NCI-H146 (cell line): ENCODE data around the gene ZBTB18.
A peak's percentile ranks its signal among the peaks of the same experiment; 100 is the strongest.
"Not testable (repeated sequence)": the region's sequence is repeated elsewhere in the genome, so short reads cannot be mapped to it uniquely, and the experiment has no call there.

Experiments
- DNase-seq: peaks from one replicate; lab custom pipeline; 2025; lab: John Stamatoyannopoulos, UW

ZBTB18 gene

GRCh38 chr1:244041466-244042120, 9.5 kb upstream of the ZBTB18 start:
- DNase-seq, result no peak

DNA sequence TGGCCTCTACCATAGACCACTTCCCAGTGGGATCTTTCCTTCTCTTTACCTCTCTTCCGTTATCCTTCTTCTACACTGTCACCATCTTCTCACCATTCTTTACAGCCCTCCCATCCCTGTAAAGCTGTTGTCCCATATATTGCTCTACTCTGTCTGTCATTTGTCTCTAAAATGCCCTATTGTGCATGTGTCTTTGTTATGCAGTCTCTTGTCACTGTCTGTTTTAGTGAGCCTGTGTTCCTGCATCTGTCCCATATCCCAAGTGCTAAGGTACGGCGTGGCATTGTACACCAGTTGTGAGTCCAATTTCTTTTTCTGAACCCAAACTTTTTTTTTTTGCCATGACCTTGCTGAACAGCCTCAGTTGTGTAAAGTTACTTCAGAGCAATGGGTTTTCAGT, 8.8 kb upstream of the ZBTB18 start:
- DNase-seq, result no peak

- no peak for DNase-seq
Observed at GRCh38 chr1:244044423-244044822, 6.7 kb upstream of the ZBTB18 start.

DNA sequence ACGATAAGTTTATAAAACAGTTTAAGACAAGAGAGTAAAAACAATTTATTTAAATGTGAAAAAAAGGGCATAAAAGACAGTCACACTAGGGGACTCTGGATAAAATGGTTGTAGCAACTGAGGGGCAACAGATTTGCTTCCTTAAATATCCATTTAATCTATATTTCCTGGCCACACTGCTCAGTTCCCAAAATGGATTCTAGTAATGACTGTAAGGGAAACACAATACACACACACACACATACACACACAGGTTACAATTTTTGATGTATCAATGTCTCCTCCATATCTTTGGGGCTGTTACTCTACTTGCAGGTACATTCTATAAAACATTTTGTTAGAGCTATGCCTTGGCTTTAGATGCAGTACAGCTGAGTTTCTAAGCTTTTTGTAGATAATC, 4.8 kb upstream of the ZBTB18 start:
- not testable (repeated sequence) for DNase-seq

DNA sequence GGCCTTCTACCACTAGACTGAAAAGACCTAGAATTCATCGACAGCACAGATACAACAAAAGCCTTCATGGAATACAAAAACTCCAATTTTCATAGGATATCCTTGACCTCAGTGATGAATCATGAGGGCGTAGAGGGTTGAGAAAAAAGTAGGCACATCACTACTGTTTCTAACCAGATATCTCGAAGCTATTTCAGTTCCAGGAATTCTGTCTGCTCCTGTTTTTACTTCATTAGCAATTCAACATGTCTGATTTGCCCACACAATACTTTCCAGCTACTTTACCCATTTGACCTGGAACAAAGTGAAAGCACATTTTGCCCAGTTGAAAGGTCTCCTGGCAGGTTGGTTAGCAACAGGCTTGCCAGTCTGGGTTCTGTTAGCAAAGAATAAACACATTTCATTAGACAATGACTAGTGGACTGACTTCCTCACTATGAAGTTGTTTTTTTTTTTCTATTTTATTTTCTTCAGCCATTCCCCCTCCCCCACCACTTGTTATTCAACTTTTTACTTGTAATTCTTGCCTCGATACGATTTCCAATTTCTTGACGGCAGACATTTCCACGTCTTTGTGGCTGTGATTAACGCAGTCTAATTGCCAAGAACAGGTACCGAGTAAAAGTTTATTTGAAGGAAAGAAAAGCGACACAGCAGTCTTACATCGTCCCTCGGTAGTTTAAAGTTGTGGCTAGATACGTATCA, 4.0 kb upstream of the ZBTB18 start:
- DNase-seq, result peak; percentile 42

DNA sequence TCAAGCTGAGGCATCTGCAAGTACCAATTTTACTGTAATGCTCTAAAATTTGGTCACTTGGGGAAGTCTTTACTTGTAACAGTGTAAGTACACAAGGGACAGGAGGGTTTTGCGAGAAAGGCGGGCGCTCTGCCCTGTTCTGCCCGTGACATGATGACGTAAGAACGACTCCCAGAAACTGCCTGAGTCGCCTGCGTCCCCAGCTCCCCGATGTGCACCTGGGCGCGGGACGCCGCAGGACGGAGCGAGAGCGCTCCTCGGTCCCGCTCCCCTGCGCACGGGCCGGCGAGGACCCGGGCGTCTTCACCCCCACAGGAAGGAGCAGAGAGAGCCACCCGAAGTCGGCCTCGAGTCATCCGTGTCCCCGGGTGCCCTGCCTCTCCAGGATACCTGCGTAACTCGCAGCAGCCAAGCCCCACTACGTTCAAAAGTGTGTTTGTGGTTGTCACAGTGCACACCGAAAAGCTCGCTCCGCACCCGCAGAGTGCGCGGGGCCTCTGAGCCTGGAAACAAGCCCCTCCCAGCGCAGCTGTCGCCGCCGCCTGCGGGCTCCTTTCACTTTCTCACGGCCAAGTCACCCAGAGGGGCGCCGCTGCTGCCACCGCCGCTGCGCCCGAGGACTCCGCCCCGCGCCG, 3.3 kb upstream of the ZBTB18 start:
- DNase-seq, result no peak

GRCh38 chr1:244048256-244049161, 2.6 kb upstream of the ZBTB18 start:
- DNase-seq, result peak; percentile 100

DNA sequence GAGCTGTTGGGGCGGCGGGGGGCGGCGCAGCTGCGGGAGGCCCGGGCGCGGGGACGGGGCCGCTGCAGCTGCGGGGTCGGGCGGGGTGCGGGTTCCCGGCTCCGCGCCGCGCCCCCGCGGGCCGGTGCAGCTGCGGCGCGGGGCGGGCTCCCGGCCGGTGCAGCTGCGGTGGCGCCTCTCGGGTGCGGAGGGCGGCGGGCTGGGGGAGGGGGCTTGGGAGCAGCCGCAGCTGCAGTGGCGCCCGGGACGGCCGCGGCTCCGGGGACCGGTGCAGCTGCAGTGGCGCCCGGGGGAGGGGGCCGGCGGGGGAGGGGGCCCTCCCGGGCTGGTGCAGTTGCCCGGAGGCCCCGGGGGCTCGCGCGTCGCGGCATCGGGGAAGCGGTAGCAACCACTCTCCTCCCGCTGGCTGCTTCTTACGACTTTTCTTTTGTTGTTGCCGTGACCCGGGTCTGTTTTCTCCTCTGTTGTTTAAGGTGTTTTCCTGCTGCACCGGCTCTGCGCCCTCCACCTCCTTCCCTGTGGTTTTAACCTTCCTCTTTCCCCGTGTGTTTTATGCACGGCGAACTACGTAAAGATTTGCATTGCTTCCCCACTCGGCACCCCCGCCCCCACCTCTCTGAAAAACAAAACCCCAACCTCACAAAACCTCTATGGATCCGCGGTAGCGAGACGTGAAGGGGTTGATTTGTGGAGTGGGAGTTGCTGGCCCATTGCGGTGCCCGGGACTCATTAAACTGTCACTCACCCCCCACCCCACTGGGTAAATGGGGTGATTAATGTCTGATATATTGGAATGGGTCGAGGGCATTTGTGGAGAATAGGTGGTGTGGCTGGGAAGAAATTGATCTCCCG, 1.7 kb upstream of the ZBTB18 start:
- peak; percentile 67 for DNase-seq

DNA sequence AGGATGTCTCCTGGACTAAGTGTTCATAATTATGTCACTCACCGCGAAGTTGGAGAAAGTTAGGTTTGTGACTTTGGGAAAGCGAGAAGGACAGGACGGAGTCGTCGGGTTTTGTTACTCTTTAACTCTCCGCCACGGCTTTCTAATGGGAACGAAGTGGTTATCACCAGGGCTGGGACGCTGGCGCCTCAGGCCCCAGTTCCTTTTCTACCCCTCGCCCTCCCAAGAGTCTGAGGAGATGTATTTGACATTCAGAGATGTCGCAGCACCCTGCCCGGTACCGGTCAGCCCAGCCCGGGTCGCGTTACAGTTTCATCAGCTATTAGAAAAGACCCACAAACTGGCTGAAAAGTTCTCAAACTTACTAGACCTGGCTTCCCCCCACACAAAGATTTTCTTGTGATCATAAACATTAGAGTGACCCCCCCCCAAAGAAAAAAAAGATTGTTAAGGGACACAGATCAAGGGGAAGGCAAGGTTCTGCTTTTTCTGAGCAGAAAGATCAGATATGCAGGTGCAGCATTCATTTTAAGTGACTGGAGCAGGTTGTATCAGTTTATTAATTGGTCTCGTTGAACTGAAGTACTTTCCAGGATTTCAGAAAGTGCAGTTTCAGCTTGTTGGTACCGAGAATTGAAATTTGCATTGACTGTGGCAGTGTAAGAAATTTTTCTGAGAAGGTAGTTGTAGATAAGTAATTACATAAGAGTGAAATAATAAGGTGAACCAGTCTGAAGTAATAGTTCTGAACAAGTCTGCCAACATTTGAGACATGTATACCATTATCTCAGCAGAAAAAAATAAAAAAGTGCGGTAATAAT, 859 bp upstream of the ZBTB18 start:
- DNase-seq, result no peak

- DNase-seq, result peak; percentile 57
Observed at GRCh38 chr1:244052016-244052727, 1.1 kb downstream of the ZBTB18 start.

- no peak for DNase-seq
Observed at GRCh38 chr1:244052728-244053312, 1.7 kb downstream of the ZBTB18 start.

DNA sequence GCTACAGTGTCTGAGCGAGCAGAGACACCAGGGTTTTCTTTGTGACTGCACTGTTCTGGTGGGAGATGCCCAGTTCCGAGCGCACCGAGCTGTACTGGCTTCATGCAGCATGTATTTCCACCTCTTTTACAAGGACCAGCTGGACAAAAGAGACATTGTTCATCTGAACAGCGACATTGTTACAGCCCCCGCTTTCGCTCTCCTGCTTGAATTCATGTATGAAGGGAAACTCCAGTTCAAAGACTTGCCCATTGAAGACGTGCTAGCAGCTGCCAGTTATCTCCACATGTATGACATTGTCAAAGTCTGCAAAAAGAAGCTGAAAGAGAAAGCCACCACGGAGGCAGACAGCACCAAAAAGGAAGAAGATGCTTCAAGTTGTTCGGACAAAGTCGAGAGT, 2.7 kb downstream of the ZBTB18 start:
- DNase-seq, result no peak

- DNase-seq, result no peak
Observed at GRCh38 chr1:244054247-244054923, 3.3 kb downstream of the ZBTB18 start.

GRCh38 chr1:244054924-244055263, 3.8 kb downstream of the ZBTB18 start:
- DNase-seq, result no peak

DNA sequence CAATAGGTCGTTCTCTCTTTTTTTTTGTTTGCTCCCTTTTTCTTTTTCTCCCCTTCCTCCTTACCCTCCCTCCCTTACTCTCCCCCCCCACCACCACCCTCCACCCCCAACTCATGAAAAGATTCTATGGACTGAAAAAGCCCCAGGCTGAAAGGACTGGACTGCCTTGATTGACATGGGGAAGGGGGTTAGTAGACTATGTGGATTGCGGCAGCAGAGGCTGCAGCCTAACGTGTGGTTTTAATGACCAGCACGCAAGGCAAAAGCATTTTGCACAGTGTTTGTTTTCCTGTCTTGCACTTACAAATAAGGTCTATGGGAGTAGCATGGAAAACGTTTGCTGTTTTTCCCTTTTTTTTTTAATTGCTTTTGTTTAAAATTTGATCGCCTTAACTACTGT, 5.5 kb downstream of the ZBTB18 start:
- no peak for DNase-seq

DNA sequence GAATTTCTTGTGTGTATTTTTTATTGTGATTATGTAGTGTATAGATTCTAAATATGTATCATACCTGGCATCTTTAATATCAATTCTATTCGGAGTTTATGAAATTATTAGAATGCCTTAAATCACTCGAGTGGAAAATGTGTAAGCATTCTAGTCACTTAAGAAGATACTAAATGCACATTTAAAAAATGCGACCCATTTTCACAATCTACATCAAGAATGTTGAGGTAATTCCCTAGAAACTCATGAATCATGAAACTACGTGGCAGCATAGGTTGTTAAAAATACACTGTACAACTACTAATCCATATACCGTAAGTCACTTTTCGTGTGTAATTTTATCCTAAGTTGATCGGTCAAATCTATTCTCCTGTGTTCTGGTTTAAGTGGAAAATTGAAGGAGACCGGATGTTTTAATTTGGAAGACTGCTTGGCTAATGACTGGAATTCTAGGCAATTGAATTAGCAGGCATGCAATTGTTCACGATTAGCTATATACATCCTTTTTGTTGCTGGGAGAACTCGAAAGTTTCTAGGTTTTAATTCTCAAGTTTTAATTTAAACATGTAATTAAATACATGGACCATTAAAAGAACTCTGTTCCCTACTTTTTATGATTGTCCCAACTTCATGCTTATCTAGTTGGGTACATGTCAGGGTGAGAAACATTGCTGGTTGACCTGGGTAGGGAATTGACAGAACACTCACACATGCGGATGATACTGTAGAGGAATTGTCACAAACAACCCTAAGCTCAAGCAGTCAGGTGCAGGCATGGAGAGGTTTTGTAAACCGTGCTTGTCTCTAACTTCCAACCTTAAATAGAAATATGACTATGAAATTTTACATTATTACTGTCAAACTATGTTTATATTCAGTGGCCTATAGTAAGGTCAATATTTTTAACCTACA, 6.6 kb downstream of the ZBTB18 start:
- DNase-seq, result no peak

DNA sequence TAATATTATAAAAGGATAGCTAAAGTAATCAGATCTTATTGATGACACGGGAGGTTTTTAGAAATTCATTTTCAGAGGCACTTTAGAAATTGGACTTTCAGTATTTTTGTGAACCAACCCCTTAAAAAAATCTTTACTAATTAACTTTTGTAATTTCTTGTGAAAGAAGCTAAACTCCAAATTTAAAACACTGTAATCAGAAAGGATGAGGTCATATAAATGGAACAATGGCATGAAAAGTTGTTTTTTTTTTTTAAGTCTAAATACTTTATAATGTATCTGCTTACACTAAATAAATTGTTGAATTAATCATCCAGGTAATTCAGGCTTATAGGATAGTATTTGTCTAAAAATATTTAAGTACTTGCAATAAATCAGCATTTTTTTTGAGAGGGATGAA, 9.0 kb downstream of the ZBTB18 start:
- DNase-seq, result no peak

DNA sequence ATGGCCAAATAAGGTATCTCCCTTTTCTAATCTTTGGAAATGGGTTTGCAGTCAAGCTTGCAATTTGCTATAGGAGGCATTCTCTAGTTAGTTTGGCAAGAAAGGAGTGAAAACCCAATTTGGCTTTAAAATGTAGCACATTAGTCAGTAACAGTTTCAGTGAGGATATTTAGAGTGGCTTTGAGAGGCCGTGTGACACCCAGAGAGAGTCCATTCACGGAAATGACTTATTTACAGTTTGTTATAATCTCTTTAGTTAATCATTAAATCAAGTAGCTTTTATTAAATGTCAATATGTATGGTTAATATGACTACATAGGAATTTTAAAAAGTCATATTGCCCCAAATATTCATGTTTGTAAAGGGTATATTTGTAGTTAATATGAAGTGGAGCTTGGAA, 9.6 kb downstream of the ZBTB18 start:
- no peak for DNase-seq
